ENCODE measurements around the gene MYO7A.

The MYO7A gene

GRCh38 chr11:77213589-77214428 is 85.8 kb downstream of the MYO7A start:
- no peak for DNase-seq (ENCODE audit: low read depth in 2 of 2)

- no peak for DNase-seq (ENCODE audit: low read depth in 2 of 2)
Observed at GRCh38 chr11:77214557-77214956, 86.5 kb downstream of the MYO7A start.

- no peak for DNase-seq (ENCODE audit: low read depth in 2 of 2)
Observed at GRCh38 chr11:77215106-77215505, 87.1 kb downstream of the MYO7A start.

- no peak for DNase-seq (ENCODE audit: low read depth in 2 of 2)
Observed at GRCh38 chr11:77217156-77217555, 89.1 kb downstream of the MYO7A start.

GRCh38 chr11:77223797-77224196 is 95.8 kb downstream of the MYO7A start:
- DNase-seq (ENCODE audit: low read depth in 2 of 2) = no peak

GRCh38 chr11:77230878-77231605 is 103.0 kb downstream of the MYO7A start:
- no peak for DNase-seq (ENCODE audit: low read depth in 2 of 2)

GRCh38 chr11:77231800-77232199 is 103.8 kb downstream of the MYO7A start:
- DNase-seq (ENCODE audit: low read depth in 2 of 2) = no peak

- no peak for DNase-seq (ENCODE audit: low read depth in 2 of 2)
Observed at GRCh38 chr11:77232242-77232641, 104.2 kb downstream of the MYO7A start.

GRCh38 chr11:77233011-77233410 is 105.0 kb downstream of the MYO7A start:
- no peak for DNase-seq (ENCODE audit: low read depth in 2 of 2)

- no peak for DNase-seq (ENCODE audit: low read depth in 2 of 2)
Observed at GRCh38 chr11:77236901-77237300, 108.9 kb downstream of the MYO7A start.

- DNase-seq (ENCODE audit: low read depth in 2 of 2) = no peak
Observed at GRCh38 chr11:77244277-77245027, 116.4 kb downstream of the MYO7A start.

GRCh38 chr11:77249427-77249826 is 121.4 kb downstream of the MYO7A start:
- DNase-seq (ENCODE audit: low read depth in 2 of 2) = no peak

GRCh38 chr11:77250881-77251640 is 123.0 kb downstream of the MYO7A start:
- DNase-seq (ENCODE audit: low read depth in 2 of 2) = no peak

GRCh38 chr11:77252555-77253270 is 124.7 kb downstream of the MYO7A start:
- DNase-seq (ENCODE audit: low read depth in 2 of 2) = no peak

- no peak for DNase-seq (ENCODE audit: low read depth in 2 of 2)
Observed at GRCh38 chr11:77253690-77254089, 125.6 kb downstream of the MYO7A start.

GRCh38 chr11:77259641-77260040 is 131.6 kb downstream of the MYO7A start:
- no peak for DNase-seq (ENCODE audit: low read depth in 2 of 2)

GRCh38 chr11:77262803-77263202 is 134.8 kb downstream of the MYO7A start:
- DNase-seq (ENCODE audit: low read depth in 2 of 2) = no peak

Measured in stimulated activated CD4-positive, alpha-beta T cell treated with anti-CD3 and anti-CD28 coated beads, Interleukin-1b, Interleukin-23, amount 100 ng/mL, for 4 hours (primary cell).